ENCODE data around the gene F8.
"Not testable (repeated sequence)": the region's sequence is repeated elsewhere in the genome, so short reads cannot be mapped to it uniquely, and the experiment has no call there.

The F8 gene

DNA sequence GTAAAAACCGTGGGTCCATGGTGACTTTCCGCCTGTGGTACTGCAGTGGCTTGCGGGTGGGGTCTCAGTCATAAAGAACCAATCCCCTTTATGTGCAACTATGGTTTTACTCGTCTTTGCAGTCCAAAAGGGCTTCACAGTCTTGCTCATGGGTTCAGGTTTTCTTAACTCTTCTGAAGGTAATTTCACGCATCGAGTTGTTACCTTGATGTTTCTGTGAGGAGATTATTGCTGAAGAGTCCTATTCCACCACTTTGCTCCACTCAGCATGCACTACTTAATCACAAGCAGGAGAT is 41.5 kb downstream of the F8 start:
- DNase-seq (ENCODE audit: low spot score) = no peak

DNA sequence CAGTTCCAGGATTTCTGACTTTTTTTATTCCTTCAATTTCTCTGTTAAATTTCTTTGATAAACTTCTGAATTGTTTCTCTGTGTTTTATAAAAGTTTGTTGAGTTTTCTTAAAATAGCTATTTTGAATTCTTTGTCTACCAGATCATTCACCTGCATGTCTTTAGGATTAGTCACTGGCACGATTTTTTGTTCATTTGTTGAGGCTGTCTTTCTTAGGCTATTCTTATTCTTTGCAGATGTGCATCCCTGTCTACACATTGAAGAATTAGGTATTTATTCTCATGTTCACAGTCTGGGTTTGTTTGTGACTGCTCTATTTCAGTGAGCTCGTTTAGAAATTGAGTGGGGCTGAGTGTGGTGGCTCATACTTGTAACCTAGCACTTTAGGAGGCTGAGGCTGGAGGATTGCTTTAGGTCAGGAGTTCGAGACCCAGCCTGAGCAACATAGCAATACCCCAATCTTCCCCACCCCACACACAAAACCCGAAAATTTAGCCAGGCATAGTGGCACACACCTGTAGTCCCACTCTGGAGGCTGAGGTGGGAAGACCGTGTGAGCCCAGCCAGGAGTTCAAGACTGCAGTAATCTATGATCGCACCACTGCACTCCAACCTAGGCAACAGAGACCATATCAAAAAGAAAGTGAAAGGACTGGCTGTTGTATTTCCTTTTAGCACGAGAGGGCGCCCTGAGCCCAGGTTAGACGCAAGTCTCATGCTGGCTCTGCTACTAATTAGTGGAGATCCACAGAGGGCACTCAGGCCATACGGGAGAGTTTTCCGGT is 42.0 kb downstream of the F8 start:
- peak; percentile 84 for DNase-seq (ENCODE audit: low spot score)

DNA sequence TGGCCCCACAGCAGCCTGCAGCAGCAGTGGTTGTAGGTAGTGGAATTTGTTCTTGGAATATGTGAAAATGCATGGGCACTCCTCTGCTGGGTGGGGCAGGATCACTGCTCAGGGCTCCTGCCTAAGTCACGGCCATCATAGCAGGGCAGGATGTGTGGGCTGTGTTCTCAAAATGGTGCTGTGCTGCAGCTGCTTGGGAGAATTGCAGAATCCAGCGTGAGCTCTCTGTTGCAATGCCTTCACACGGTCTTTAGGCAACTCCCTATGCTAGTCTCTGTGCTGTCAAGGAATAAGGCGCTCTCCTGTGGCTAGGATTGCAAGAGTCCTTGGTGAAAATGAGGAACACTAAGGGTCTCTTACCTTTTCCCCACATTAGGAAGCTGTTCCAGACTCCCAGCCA is 42.9 kb downstream of the F8 start:
- no peak for DNase-seq (ENCODE audit: low spot score)

DNA sequence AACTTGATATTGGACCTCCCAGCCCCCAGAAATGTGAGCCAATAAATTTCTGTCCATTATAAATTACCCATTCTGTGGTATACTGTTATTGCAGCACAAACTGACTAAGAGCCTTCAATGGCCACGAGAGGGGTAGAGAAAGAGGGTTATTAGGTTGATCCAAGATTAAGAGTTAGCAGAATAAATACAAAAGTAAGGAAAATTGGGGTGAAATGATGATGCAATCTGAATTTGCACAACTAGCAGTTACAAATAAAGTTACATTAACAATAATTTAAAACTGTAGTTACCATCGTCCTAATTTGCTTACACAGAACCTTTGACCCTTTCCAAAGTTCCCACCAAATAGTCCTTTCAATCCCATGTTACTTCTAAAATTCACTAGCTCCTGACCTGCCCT is 54.2 kb downstream of the F8 start:
- no peak for DNase-seq (ENCODE audit: low spot score)

DNA sequence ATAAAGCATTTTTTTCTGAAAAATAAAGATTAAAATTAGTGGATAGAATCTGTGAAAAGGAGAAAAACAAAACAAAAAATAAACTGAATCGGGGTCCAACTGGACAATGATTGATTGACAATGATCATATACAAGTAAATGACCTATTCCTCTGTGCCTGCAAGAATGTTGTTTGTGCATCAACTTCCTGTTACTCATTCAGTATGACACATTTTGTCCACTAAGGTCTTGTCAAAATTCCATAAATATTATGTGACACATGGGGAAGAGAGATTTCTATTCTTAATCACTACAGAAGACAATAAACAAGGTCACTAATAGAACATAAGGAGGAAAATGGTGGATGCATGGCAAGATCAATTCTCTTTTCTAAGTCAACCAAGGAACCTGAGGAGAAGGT is 54.9 kb downstream of the F8 start:
- no peak for DNase-seq (ENCODE audit: low spot score)

DNA sequence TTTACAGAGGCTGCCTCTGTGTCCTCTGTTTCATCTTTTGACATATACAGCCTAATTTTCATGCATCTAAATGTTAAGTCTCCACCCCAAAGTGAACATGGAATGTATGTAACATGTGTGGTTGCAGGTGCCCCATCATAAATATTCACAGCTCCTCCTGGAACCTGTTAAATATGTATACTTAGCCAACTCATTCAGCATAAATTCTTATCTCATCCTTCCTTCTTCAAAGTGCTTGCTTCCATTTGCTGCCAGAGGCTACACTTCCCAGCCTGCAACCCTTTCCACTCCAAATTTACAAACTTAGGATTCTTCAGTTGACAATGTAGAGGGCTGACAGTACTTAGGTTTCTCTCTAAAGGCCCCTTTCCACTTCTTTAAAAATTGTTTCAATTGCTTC is 60.6 kb downstream of the F8 start:
- DNase-seq (ENCODE audit: low spot score) = no peak

DNA sequence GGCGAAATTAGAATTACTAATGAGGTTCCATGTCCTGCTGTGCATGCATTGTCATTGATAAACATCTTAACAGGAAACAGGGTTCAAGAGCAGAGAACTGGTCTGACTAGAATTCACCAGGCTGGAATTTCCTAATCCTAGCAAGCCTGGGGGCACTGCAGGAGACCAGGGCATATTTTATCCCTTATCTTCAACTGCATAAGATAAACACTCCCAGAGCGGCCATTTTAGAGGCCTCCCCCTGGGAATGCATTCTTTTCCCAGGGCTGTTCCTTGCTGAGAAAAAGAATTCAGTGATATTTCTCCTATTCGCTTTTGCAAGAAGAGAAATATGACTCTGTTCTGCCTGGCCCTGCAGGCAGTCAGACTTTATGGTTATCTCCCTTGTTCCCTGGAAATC is 66.7 kb downstream of the F8 start:
- DNase-seq (ENCODE audit: low spot score) = not testable (repeated sequence)

DNA sequence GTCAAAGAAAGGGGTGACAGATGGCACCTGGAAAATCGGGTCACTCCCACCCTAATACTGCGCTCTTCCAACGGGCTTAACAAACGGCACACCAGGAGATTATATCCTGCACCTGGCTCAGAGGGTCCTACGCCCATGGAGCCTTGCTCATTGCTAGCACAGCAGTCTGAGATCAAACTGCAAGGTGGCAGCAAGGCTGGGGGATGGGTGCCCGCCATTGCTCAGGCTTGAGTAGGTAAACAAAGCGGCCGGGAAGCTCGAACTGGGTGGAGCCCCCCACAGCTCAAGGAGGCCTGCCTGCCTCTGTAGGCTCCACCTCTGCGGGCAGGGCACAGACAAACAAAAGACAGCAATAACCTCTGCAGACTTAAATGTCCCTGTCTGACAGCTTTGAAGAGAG is 83.3 kb downstream of the F8 start:
- not testable (repeated sequence) for DNase-seq (ENCODE audit: low spot score)

DNA sequence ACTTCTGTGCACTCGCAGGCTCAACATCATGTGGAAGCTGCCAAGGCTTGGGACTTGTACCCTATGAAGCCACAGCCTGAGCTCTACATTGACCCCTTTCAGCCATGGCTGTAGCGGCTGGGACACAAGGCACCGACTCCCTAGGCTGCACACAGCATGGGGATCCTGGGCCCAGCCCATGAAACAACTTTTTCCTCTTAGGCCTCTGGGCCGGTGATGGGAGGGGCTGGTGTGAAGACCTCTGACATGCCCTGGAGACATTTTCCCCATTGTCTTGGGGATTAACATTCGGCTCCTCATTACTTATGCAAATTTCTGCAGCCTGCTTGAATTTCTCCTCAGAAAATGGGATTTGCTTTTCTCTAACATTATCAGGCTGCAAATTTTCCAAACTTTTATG is 97.8 kb downstream of the F8 start:
- not testable (repeated sequence) for DNase-seq (ENCODE audit: low spot score)

DNA sequence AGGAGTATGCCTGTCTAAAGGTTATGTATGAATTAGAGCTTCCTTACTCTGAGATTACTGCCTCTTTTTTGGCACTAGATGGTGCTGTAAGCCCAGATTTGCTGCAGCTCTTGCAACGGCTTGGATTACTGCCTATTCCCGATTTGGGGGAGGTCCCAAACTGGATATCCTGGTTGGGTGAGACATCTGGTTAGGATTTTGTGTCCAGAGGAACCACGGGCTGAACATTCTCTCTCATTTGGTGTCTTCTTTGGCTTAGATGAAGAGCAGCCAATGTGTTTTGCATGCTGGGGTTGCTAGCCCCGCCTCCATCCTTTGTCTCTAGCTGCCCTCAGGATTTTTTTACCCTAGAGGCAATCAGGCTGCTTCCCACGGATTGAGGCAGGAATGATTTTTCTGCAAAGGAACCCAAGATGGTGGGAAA is 104.5 kb downstream of the F8 start:
- peak; percentile 57 for DNase-seq (ENCODE audit: low spot score)

DNA sequence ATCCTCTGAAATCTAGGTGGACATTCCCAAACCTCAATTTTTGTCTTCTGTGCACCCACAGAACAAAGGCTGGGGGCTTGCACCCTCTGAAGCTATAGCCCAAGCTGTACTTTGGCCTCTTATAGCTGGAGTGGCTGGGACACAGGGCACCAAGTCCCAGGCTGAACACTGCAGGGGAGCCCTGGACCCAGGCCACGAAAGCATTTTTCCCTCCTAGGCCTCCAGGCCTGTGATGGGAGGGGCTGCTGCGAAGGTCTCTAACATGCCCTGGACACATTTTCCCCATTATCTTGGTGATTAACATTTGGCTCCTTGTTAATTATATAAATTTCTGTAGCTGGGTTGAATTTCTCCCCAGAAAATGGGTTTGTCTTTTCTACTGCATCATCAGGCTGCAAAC is 108.5 kb downstream of the F8 start:
- no peak for DNase-seq (ENCODE audit: low spot score)

DNA sequence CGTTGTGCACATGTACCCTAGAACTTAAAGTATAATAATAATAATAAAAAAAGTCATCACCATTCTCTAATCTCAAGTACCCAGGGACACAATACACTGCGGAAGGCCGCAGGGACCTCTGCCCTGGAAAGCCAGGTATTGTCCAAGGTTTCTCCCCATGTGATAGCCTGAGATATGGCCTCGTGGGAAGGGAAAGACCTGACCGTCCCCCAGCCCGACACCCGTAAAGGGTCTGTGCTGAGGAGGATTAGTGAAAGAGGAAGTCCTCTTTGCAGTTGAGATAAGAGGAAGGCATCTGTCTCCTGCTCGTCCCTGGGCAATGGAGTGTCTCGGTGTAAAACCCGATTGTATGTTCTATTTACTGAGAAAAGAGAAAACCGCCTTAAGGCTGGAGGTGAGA is 112.0 kb downstream of the F8 start:
- not testable (repeated sequence) for DNase-seq (ENCODE audit: low spot score)

DNA sequence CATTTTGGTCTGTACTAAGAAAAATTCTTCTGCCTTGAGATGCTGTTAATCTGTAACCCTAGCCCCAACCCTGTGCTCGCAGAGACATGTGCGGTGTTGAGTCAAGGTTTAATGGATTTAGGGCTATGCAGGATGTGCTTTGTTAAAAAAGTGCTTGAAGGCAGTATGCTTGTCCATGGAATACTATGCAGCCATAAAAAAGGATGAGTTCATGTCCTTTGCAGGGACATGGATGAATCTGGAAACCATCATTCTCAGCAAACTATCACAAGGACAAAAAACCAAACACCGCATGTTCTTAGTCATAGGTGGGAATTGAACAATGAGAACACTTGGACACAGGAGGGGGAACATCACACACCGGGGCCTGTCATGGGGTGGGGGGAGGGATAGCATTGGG is 112.5 kb downstream of the F8 start:
- DNase-seq (ENCODE audit: low spot score) = not testable (repeated sequence)

DNA sequence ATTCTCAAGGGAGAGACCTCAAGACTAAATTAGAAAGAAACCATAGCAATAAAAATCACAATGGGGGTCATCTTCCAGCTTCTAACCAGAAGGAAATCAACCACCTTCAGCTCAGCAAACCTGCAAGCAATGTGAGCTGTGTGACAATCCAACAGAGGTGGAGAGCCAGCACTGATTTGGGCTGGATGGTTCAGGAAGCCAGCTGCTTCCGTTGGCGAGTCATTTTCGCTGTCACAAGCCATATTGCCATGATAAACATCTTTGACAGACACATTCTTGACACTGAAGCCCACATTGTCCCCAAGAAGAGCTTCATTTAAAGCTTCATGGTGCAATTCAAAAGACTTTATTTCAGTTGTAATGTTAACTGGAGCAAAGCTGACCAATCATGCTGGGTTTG is 113.7 kb downstream of the F8 start:
- DNase-seq (ENCODE audit: low spot score) = no peak

DNA sequence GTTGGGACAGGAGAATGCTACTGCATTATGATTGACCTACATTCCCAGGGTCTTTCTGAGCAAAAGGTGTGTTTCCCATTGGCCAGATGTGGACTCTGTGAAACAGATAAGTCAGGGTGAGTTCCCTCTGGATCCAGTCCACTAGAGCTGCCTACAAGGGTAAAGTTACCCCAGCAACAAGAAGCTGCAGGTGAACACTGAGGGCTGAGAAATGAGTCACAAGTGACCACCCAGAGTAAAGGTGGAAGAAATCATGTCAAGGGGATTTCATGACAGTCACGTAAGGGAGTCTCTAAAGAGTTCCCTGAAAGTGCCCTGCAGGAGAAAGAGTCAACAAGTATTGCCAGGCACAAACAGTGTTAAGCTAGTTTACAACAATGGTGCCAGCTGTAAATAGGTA is 120.1 kb downstream of the F8 start:
- no peak for DNase-seq (ENCODE audit: low spot score)

DNA sequence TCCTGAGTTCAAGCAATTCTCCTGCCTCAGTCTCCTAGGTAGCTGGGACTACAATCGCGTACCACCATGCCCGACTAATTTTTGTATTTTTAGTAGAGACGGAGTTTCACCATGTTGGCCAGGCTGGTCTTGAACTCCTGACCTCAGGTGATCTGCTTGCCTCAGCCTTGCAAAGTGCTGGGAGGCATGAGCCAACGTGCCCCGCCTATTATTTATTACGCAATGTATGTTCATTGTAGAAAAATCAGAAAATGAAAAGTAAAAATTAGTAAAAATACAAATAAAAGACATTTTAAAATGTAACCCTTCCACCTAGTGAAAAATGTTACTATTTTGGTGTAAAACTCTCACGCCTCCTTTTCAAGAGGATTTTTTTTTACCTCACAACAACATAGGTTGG is 122.2 kb downstream of the F8 start:
- DNase-seq (ENCODE audit: low spot score) = no peak

DNA sequence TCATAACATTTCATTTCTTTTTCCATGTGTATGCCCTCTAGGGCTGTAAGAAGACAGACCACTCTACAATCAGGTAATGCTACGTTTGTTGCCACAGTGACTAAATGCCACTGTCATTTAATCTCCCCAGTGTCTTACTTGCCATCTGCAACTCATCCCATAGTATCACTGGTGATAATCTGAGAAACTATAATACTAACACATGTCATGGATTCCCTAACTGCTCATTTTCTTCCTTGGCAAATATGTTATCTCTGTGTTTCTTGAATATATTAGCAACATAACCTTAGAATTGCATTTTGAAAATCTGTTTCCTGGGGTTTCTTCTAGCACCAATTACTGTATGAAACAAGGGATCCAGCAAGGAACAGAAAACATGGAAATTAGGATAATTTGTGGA is 130.2 kb downstream of the F8 start:
- DNase-seq (ENCODE audit: low spot score) = no peak

DNA sequence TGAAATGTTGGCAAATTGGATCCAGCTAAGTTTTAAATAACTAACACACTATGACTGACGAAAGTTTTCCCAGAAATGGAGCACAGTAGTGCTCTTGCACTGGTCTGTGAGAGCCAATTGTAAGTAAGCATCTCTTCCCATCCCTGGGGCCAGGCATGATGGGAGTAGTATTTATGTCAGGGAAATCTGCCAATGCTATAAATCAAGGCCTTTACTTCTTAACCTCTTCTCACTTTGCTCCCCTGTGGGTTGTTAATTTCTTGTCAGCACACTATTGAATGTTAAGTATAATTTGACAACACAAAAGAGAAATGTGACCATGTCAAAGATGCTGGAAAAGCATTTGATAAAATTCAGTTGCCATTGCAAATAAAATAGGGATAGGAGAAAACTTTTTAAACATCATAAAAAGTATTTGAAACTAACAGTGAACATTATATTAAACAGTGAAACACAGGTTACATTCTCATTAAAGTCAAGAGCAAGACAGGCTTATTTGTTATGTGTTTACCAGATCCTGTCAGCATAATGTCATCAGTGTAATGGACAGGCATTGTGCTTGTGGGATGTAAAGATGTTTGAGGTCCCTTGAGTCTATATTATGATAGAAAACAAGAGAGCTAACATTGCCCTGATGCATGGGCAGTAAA is 131.4 kb downstream of the F8 start:
- no peak for DNase-seq (ENCODE audit: low spot score)

DNA sequence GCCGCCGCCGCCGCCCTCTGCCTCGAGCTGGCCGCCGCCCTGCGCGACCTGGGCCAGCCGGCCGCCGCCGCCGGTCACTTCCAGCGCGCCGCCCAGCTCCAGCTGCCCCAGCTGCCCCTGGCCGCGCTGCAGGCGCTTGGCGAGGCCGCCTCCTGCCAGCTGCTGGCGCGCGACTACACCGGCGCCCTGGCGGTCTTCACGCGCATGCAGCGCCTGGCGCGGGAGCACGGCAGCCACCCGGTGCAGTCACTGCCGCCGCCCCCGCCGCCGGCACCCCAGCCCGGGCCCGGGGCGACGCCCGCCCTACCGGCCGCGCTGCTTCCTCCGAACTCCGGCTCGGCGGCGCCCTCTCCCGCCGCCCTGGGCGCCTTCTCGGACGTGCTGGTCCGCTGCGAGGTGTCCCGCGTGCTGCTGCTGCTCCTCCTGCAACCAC is 135.7 kb downstream of the F8 start:
- not testable (repeated sequence) for DNase-seq (ENCODE audit: low spot score)

DNA sequence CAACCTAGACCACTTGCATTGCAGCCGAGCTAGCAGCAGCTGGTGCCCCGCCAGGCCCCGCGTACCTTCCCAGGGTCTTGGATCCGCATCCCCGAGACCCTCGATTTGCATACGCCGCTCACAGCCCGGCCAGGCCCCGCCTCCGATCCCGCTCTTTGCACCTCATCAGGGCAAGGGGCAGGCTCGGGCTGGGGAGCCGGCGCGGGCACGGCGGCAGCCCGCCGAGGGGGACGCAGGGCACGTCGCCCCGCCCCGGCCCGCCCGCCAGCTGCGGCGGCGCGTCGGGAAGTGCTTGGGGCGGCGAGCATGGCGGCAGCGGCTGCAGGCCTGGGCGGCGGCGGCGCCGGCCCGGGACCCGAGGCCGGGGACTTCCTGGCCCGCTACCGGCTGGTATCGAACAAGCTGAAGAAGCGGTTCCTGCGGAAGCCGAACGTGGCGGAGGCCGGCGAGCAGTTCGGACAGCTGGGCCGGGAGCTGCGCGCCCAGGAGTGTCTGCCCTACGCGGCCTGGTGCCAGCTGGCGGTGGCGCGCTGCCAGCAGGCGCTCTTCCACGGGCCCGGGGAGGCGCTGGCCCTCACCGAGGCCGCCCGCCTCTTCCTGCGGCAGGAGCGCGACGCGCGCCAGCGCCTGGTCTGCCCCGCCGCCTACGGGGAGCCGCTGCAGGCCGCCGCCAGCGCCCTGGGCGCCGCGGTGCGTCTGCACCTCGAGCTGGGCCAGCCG is 136.3 kb downstream of the F8 start, which contains the start of gene F8A1:
F8A1 (plus strand) TSS at position 287 of the 720 bp plus-strand sequence; CDS start at position 307, 20 bp downstream.
- not testable (repeated sequence) for DNase-seq (ENCODE audit: low spot score)

DNA sequence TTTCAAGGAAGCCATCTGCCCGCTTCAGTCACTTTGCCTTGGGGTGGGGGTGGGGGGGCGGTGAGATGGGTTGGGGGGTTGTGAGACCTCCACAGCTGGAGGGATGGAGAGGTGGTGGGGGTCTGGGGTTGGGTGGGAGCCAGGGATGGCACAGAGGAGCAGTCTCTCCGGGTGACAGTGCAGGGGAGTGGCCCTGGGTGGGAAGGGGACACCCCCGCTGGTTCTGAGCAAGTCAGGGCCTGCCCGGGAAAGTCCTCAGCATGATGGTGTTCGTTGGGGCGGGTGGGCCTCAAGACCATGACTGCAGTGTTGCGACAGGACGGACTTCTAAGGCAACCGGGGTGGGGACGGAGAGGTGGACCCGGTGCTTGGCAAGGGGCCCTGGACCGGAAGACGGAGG is 137.0 kb downstream of the F8 start:
- not testable (repeated sequence) for DNase-seq (ENCODE audit: low spot score)

DNA sequence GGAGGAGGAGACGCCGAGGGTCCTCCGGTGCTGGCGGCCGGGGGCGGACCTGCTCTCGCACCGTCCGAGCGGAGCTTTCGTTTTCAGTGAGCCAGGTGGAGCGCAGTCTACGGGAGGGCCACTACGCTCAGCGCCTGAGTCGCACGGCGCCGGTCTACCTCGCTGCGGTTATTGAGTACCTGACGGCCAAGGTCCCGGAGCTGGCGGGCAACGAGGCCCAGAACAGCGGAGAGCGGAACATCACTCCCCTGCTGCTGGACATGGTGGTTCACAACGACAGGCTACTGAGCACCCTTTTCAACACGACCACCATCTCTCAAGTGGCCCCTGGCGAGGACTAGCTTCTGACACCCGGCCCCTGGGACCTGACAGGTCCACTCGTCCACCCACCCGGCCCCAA is 137.5 kb downstream of the F8 start:
- not testable (repeated sequence) for DNase-seq (ENCODE audit: low spot score)

DNA sequence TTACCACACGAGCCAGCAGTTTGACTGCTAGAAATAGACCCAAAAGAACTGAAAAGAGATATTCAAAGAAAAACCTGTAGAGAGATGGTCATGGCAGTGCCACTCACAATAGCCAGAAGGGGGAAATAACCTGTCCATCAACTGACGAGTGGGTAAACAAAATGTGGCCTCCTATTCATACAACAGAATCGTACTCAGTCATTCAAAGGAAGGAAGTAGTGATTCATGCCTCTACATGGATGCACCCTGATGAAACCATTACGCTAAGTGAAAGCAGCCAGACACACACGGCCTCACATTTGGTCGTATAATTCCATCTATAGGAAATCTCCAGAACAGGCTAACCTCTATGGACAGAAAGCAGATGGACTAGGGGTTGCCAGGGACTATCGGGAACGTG is 138.5 kb downstream of the F8 start:
- not testable (repeated sequence) for DNase-seq (ENCODE audit: low spot score)
